ENCODE measurements around the gene KRCC1. TPM values are rescaled to one million over a fixed set of nuclear protein-coding genes. Genes with fewer than 3 reads are reported as not detected.
"Not testable (repeated sequence)": the region's sequence is repeated elsewhere in the genome, so short reads cannot be mapped to it uniquely, and the experiment has no call there.

KRCC1 gene
- total RNA-seq, 1 donor from 2014 or later: 21.2 TPM

- Histone ChIP-seq H3K9me3 (replicated peaks) (no peaks in the 10 kb centered on the region), H3K4me1 (peaks cover 5% of the 10 kb centered on the region), H3K36me3 (no peaks in the 10 kb centered on the region), H3K27ac (replicated peaks) (no peak overlapping the region), H3K27me3 (ENCODE audit: low read depth) (peaks cover 16% of the 10 kb centered on the region), H3K4me3 (no peak overlapping the region)
- intact Hi-C loops (cut with micrococcal nuclease): no loop called here
- no peak for TF ChIP-seq CTCF (IDR thresholded peaks at IDR 0.05; ENCODE audit: borderline replicate concordance)
- no peak for DNase-seq
Observed at GRCh38 chr2:88003074-88003755, 52.4 kb downstream of the KRCC1 start.

DNA sequence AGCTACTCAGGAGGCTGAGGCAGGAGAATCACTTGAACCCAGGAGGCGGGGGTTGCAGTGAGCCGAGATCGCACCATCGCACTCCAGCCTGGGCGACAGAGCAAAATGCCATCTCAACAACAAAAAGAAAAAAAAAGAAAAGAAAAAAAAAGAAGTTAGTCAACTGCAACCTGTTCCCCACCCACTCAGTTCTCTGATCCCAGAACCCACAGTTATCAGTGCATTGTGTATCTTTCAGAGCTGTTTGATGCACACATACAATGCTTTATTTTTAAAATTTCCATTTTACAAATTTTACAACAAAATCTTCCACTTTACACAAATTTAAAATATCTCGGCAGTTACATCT, 53.2 kb downstream of the KRCC1 start:
- H3K4me3 ChIP-seq: no peak overlapping the region
- DNase-seq: no peak
- intact Hi-C loops (cut with micrococcal nuclease): no loop called here
- H3K27me3 ChIP-seq (ENCODE audit: low read depth): peaks cover 16% of the 10 kb centered on the region
- no peak for TF ChIP-seq CTCF (IDR thresholded peaks at IDR 0.05; ENCODE audit: borderline replicate concordance)
- H3K36me3 ChIP-seq: no peaks in the 10 kb centered on the region
- peaks cover 5% of the 10 kb centered on the region for H3K4me1 ChIP-seq
- no peaks in the 10 kb centered on the region for H3K9me3 ChIP-seq (replicated peaks)
- H3K27ac ChIP-seq (replicated peaks): no peak overlapping the region

DNA sequence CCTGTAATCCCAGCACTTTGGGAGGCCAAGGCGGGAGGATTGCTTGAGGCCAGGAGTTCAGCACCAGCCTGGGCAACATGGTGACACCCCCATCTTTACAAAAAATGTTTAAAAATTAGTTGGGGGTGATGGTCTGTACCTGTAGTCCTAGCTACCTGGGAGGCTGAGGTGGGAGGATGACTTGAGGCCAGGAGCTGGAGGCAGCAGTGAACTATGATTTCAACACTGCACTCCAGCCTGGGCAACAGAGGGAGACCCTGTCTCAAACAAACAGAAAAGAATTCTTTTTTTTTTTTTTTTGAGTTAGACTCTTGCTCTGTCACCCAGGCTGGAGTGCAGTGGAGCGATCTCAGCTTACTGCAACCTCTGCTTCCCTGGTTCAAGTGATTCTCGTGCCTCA, 55.1 kb downstream of the KRCC1 start:
- peaks cover 16% of the 10 kb centered on the region for H3K27me3 ChIP-seq (ENCODE audit: low read depth)
- H3K4me3 ChIP-seq; H3K27ac ChIP-seq (replicated peaks); H3K36me3 ChIP-seq; H3K4me1 ChIP-seq; H3K9me3 ChIP-seq (replicated peaks); DNase-seq; intact Hi-C loops (cut with micrococcal nuclease): not testable (repeated sequence)

GRCh38 chr2:87996570-87996969, 59.0 kb downstream of the KRCC1 start:
- Histone ChIP-seq H3K4me3 (no peak overlapping the region), H3K9me3 (replicated peaks) (no peaks in the 10 kb centered on the region), H3K4me1 (peaks cover 1% of the 10 kb centered on the region), H3K27me3 (ENCODE audit: low read depth) (no peaks in the 10 kb centered on the region), H3K36me3 (no peaks in the 10 kb centered on the region), H3K27ac (replicated peaks) (no peak overlapping the region)
- no peak for DNase-seq
- intact Hi-C loops (cut with micrococcal nuclease): no loop called here
- no peak for TF ChIP-seq CTCF (IDR thresholded peaks at IDR 0.05; ENCODE audit: borderline replicate concordance)

DNA sequence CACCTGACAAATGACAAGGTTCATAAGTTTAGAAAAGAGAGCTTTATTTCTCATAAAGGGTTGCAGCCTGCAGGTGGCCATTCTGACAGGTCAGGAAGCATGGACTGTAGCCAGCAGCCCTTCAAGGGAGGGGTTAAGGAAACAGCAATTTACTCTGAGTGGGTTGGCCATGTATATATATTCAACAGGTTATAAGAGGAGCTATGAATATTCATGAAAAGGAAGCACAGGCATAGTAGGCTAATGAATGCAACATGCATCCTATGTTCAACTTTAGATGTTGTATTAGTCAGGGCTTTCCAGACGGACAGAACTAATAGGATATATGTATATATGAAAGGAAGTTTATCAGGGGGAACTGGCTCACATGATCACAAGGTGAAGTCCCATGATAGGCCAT, 59.8 kb downstream of the KRCC1 start:
- Histone ChIP-seq H3K36me3 (no peaks in the 10 kb centered on the region), H3K4me1 (no peaks in the 10 kb centered on the region), H3K4me3 (no peak overlapping the region), H3K27ac (replicated peaks) (no peak overlapping the region), H3K27me3 (ENCODE audit: low read depth) (no peaks in the 10 kb centered on the region), H3K9me3 (replicated peaks) (no peaks in the 10 kb centered on the region)
- no peak for DNase-seq
- intact Hi-C loops (cut with micrococcal nuclease): no loop called here
- no peak for TF ChIP-seq CTCF (IDR thresholded peaks at IDR 0.05; ENCODE audit: borderline replicate concordance)

DNA sequence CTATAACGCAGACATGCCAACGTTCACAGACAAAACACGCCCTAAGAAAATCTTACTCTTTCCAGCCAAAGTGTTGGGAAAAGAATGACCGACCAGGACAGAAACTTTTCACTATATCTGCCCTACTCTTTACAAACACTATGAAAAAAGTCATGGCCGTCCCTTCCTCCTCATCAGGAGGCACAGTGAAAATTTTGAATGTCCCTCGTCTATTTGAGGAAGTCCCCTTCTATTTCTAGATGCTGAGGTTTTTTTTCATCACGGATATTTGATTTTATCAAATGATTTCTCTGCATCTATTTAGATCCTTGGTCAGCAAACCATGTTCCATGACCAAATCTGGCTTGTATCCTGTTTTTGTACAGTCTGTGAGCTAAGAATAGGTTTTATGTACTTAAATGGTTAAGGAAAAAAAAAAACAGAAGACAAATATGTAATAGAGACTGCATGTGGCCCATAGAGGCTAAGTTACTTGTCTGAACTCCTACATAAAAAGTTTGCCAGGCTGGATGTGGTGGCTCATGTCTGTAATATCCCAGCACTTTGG, 61.2 kb downstream of the KRCC1 start:
- H3K9me3 ChIP-seq (replicated peaks); H3K36me3 ChIP-seq; H3K27me3 ChIP-seq (ENCODE audit: low read depth); H3K4me1 ChIP-seq; H3K27ac ChIP-seq (replicated peaks); DNase-seq; intact Hi-C loops (cut with micrococcal nuclease); H3K4me3 ChIP-seq: not testable (repeated sequence)

DNA sequence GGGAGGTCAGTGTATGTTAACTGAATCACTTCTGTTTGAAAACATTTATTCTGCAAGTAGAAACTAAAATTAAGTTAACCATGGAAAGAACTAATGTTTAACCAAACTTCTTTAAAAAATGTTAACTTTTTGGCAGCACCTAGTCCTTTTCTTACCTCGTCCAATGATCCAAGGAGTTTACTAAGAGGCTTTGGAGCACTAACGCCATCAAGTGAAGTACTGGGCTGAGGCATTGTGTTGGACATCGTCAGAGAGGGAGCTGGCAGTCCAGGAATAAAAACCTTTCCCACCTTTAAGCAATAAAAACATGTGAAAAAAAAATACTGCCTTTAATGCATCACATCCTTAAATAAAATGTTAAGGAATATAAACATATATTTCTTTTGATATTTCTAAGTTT, 63.0 kb downstream of the KRCC1 start:
- H3K4me3 ChIP-seq; H3K4me1 ChIP-seq; H3K9me3 ChIP-seq (replicated peaks); H3K27ac ChIP-seq (replicated peaks); H3K27me3 ChIP-seq (ENCODE audit: low read depth); H3K36me3 ChIP-seq; intact Hi-C loops (cut with micrococcal nuclease); DNase-seq: not testable (repeated sequence)

DNA sequence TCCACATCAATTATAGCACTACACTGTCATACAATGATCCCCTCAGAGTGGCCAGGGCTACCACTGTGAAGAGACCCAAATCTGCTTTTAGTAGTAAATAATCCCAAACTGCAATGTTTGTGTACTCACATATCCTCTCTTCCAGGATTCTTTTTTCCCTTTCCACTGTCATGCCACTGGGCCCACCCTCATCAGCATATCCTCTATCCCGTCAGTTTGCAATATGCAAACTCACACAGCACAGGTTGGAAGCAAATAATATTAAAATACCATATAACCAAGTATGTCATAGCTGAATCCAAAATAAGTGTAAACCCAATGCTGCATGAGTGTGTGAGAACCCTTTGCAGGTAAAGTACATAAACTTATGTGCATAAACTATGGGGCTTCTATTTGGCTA, 68.1 kb downstream of the KRCC1 start:
- H3K27ac ChIP-seq (replicated peaks); H3K9me3 ChIP-seq (replicated peaks); H3K27me3 ChIP-seq (ENCODE audit: low read depth); intact Hi-C loops (cut with micrococcal nuclease); H3K36me3 ChIP-seq; H3K4me1 ChIP-seq; DNase-seq; H3K4me3 ChIP-seq: not testable (repeated sequence)

DNA sequence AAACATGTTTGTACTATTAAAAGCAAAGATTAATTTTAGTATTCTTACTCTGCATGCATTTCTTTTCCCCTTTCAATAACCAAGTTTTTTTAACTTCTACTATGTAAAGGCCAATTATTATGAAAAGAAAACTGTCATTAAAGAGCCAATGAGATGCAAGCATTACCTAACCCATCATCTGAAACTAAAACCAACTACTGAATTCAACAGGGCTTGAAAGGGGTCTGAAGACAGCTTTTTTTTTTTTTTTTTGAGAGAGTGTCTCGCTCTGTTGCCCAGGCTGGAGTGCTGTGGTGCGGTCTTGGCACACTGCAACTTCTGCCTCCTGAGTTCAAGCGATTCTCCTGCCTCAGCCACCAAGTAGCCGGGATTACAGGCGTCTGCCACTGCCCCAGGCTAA, 69.7 kb downstream of the KRCC1 start:
- intact Hi-C loops (cut with micrococcal nuclease); H3K27me3 ChIP-seq (ENCODE audit: low read depth); H3K27ac ChIP-seq (replicated peaks); H3K36me3 ChIP-seq; H3K9me3 ChIP-seq (replicated peaks); H3K4me1 ChIP-seq; H3K4me3 ChIP-seq; DNase-seq: not testable (repeated sequence)

- H3K4me3 ChIP-seq; intact Hi-C loops (cut with micrococcal nuclease); H3K9me3 ChIP-seq (replicated peaks); H3K36me3 ChIP-seq; DNase-seq; H3K4me1 ChIP-seq; H3K27ac ChIP-seq (replicated peaks); H3K27me3 ChIP-seq (ENCODE audit: low read depth): not testable (repeated sequence)
Observed at GRCh38 chr2:87981182-87981581, 74.4 kb downstream of the KRCC1 start.

Data from left ventricle myocardium inferior (tissue), 1 donor.